ENCODE data around the gene IGSF23. TPM values are rescaled to one million over a fixed set of nuclear protein-coding genes. Genes with fewer than 3 reads are reported as not detected.

The IGSF23 gene
- total and polyA plus RNA-seq, 2 of the 4 experiments (the other 2 are of a cell fraction) = 0.27 TPM; not detected in 1

GRCh38 chr19:44680536-44680935 lies 67.2 kb downstream of the IGSF23 start:
- H3K56ac ChIP-seq (ENCODE audit: extremely low read depth, insufficient read depth, low read length) = no peak overlapping the region
- H3K4me2 ChIP-seq (ENCODE audit: low read depth, low read length) = no peak overlapping the region
- H3K14ac ChIP-seq (replicated peaks; ENCODE audit: low read depth, low read length) = no peak overlapping the region
- no peaks in the 10 kb centered on the region for H4K20me1 ChIP-seq (ENCODE audit: insufficient read depth, low read length)
- no peaks in the 10 kb centered on the region for H3K79me1 ChIP-seq (ENCODE audit: low read depth in 1 of 2, low read length in 2 of 2)
- H3K9ac ChIP-seq (ENCODE audit: low read depth, low read length) = no peak overlapping the region
- no peak overlapping the region for H3K4me3 ChIP-seq (ENCODE audit: insufficient read depth, low read depth, low read length)
- H3K4me1 ChIP-seq (ENCODE audit: control insufficient read depth, insufficient read depth, low read length) = peaks cover 5% of the 10 kb centered on the region
- no peaks in the 10 kb centered on the region for H3K27me3 ChIP-seq (ENCODE audit: control insufficient read depth, insufficient read depth, low read length)
- BruUV-seq (replicated peaks) = no TSS peak
- no peak overlapping the region for H2AK5ac ChIP-seq (ENCODE audit: low read depth, low read length)
- no peak overlapping the region for H2AK9ac ChIP-seq (replicated peaks; ENCODE audit: low read depth, low read length, poor library complexity)
- H4K91ac ChIP-seq (ENCODE audit: insufficient read depth, low read depth, low read length) = no peak overlapping the region
- TF ChIP-seq MAFK (IDR thresholded peaks at IDR 0.05; ENCODE audit: low read depth, low read length) (no peak), NFE2L2 (IDR thresholded peaks at IDR 0.05; ENCODE audit: low read depth, low read length) (no peak), RAD21 (IDR thresholded peaks at IDR 0.05; ENCODE audit: low read length) (no peak), BHLHE40 (IDR thresholded peaks at IDR 0.05; ENCODE audit: low read depth, low read length) (no peak), RCOR1 (IDR thresholded peaks at IDR 0.05; ENCODE audit: insufficient replicate concordance, low read length) (no peak), FOS (IDR thresholded peaks at IDR 0.05; ENCODE audit: low read depth, low read length) (no peak), POLR2A (IDR thresholded peaks at IDR 0.05; ENCODE audit: low read depth, low read length) (no peak)
- H3K9me3 ChIP-seq (ENCODE audit: control insufficient read depth, insufficient read depth, low read length) = 0 out of 2 replicates have a peak, but pooled peaks cover 2% of the 10 kb centered on the region
- H2BK20ac ChIP-seq (ENCODE audit: low read depth, low read length) = no peak overlapping the region
- in situ Hi-C loops (cut with MboI; ENCODE audit: low sequenced_read_pairs) (loop anchor here (10.0 kb wide), 1 partner anchor 274 kb away; the partner anchor contains the start of gene CLPTM1), intact Hi-C loops (cut with micrococcal nuclease) (no loop called here), dilution Hi-C loops (cut with HindIII; ENCODE audit: low sequenced_read_pairs, unreplicated experiment) (no loop called here)
- ATAC-seq (ENCODE audit: low read depth) (no peak), DNase-seq (no peak)
- no peak overlapping the region for H4K5ac ChIP-seq (ENCODE audit: low read depth, low read length)
- H3K36me3 ChIP-seq (ENCODE audit: control insufficient read depth, insufficient read depth, low read length) = peaks cover 18% of the 10 kb centered on the region; the same call in 1 of the 2 replicates
- no peak overlapping the region for H2AFZ ChIP-seq (replicated peaks; ENCODE audit: low read length, poor library complexity)
- H3K9me1 ChIP-seq (ENCODE audit: insufficient read depth, low read length) = peaks cover 4% of the 10 kb centered on the region; the same call in 1 of the 2 replicates
- H3K4ac ChIP-seq (ENCODE audit: low read depth, low read length) = no peak overlapping the region
- no peak overlapping the region for H2BK15ac ChIP-seq (ENCODE audit: low read depth, low read length)
- no peak overlapping the region for H3K18ac ChIP-seq (ENCODE audit: low read depth, low read length)
- ChIA-PET CTCF (no interaction called here), POLR2A (ENCODE audit: unreplicated experiment) (no interaction called here)
- H2BK120ac ChIP-seq (ENCODE audit: low read depth, low read length) = no peak overlapping the region
- H4K8ac ChIP-seq (ENCODE audit: low read depth in 2 of 2, low read length in 2 of 2) = no peak overlapping the region
- H3K23ac ChIP-seq (ENCODE audit: low read depth, low read length) = no peak overlapping the region
- no peak overlapping the region for H3K27ac ChIP-seq (ENCODE audit: insufficient read depth, low read length)
- no peak overlapping the region for H2BK5ac ChIP-seq (ENCODE audit: low read depth, low read length, poor library complexity, severe bottlenecking)

Data from IMR-90 (cell line).